NCI-H526 treated with DMSO at 0.1 percent for 48 hours (cell line): Measurements from ENCODE around the gene CD207.
A peak's percentile ranks its signal among the peaks of the same experiment; 100 is the strongest.

Source experiments
- DNase-seq: peaks from one replicate; lab custom pipeline; 2025; lab: John Stamatoyannopoulos, UW

The CD207 gene

DNA sequence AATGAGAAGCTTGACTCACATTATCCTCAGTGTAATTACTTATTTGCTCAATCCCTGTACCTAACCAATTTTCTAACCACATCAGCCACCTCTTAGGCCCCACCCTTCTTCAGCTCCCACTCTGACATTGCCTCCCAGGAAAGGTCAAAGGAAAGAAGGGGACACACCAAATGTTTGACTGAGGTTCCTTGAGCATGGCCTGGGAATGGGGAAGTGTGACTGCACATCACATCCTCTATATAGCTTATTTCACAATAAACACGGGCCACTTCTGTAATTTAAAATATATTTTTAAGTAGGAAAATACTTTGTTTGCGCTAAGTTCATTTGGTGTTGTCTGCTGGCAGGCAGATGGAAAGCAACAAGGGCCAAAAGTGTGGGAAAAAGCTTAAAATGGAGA is 42.2 kb downstream of the CD207 start:
- no peak for DNase-seq

DNA sequence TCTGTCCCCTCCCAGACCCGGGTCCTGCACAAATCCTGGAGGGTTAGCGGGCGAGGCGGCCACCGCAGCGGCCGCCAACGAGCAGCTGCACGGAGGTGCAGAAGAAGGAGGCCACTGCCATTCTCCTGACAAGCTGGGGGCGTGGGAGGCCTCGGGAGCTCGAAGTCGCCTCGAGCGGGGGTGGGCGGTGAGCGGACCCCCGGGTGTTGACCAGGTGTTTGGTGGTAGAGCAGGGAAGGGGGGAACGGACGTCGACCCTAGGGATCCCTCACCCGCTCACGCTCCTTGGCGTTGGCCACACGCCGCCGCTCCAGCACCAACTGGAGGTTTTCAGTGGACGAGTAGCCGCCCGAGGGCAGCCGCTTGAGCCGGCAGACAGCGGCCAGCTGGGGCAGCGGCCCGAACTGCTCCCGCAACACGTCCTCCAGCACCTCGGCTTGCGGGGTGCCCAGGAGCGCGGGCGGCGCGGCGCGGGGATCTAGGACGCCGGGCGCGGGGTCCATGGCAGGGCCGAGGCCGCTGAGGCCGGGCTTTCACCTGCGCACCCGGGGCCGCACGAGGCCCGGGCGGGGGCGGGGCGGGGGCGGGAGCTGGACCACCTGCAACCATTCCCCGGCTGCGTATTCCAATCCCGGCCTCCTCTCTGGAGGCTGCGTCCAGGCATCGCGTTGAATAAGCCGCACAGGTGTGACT is 45.3 kb downstream of the CD207 start, which contains the start of gene FIGLA:
FIGLA (minus strand) TSS at position 508 of the 693 bp plus-strand sequence; CDS start at position 503, 5 bp downstream.
- no peak for DNase-seq

DNA sequence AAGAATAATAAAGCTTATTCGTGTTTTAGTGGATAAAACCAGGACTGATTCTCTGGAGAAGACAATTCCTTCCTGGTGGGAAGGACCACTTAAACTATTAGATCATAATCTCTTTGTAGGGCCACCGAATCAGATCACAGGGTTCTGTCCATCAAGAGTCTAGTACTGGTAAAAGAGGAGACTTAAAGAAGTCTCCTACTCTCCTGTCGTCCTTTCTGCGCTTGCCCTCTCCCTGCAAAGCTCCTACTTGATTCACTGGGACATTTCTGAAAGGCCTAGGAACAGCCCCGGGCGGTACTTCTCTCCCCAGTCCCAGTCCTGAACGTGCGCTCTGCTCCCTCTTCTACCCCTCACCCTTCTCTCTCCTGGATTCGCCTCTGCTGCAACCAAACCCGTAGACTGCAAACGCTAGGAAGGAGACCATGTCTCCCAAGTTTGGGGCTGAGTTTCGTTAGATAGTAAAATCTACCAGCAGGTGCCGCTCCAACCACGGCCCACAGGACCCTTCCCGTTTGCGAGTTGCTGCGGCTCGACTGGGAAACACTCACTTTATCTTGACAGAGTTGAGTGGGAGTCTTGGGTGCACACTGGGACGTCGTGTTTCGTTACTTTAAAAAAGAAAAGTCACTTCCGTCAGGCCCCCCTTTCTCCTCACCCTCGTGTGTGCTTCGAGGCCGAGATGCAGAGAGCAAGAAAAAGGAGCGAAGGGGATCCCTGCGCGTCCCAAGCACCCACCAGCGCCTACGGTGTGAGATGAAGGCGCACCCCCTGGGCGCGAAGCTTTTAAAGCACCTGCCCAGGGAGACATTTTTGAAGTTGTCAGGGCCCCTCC is 46.1 kb downstream of the CD207 start:
- DNase-seq: peak; percentile 53

DNA sequence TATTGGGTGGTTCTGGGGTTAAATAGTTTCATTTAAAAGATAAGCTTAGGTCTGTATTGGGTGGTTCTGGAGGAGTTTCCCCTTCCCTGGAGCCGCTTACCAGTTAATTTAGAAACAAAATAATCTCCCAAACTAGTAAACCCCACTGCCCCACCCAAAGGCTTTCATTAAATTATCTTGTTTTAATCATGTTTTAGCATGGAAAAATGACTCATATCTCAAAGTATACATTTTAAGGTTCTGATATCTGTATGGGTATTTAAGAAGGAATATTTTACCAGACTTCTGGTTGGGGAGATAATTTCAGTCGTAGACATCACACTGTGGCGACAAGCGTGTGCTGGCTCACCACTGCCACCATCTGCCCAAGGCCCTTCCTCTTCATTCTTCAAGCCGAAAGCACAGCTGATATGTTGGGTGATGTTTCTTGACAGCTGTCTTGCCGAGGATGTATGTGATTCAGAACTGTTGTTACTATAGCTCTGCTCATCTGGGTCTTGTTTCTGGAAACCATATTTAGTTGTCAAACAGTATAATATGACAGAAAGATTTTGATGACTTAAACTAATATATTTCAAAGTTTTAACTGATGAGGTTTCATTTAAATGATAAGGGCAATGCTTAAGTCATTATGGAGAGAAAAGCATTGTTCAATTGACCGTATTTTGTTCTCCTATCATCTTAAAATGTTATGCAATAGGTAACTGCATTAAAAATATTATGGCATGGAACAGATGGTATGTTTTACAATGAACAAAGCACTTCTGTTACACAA is 50.3 kb downstream of the CD207 start:
- peak; percentile 19 for DNase-seq

DNA sequence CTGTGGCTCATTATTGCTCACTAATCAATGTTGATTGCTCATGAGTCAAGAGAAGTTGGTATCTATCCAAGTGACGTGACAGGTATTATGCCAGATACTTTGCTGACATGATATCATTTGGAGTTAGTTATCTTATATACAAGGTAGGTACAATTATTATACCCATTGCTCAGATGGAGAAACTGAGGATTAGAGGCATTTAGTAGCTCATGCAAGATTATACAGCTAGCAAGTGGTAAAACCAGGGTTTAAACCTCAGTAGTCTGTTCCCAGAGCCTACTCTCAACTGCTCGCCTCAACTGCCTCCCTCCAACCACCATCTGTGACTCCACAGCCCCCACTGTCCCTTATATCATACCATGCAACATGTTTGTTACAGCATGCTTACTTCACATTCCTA is 51.3 kb downstream of the CD207 start:
- no peak for DNase-seq
